ENCODE measurements around the gene NATD1.

Gene NATD1

DNA sequence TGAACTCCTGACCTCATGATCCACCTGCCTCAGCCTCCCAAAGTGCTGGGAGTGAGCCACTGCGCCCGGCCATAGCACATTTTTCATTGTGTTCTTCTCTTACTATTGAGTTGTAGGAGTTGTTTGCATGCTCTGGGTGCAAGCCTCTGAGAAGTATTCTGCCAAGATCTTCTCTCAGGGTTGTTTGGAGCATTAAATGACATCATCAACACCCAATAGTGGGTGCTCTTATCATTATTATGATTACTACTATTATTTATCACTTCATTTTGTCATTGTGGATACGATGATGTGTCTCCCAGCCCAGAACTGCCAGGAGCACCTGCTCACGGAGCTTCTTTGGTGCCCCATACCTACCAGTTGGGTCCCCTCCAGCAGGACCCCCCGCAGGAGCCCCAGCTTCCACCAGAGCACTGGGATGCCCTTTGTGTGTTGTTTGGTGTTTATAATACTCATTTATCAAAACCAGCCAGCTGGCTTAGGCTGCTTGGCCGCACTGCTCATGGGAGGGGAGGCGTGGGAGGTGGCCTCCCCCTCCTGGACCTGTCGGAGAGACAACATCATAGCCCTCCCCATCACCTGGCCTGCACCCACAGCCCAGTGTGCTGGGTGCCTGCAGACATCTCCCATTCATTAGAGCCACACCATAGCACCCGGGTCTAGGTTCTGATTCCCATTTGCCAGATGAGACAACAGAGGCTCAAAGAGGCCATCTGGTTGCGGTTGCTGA is 18.4 kb upstream of the NATD1 start:
- Mint-ChIP-seq H3K27ac (no peak overlapping the region), H3K4me3 (no peak overlapping the region), H3K36me3 (no peaks in the 10 kb centered on the region), H3K9me3 (ENCODE audit: low read depth) (no peaks in the 10 kb centered on the region), H3K27me3 (no peaks in the 10 kb centered on the region), H3K4me1 (ENCODE audit: low read depth) (peaks cover 21% of the 10 kb centered on the region)

DNA sequence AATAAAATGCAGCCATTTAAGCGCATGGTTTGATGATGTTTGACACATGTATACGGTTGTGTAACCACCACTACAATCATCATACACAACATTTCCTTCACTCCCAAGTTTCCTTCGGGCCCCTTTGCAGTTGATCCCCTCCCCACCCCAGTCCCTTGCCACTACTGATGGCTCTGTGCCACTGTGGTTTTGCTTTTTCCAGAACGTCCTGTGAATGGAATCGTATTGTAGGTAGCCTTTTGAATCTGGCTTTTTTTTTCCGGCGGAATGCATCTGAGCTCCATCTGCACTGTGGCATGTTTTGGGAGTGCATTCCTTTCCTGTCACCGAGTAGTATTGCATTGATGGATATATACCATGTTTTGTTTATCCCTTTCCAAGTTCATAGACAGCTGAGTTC is 16.2 kb upstream of the NATD1 start:
- H3K27ac Mint-ChIP-seq, result peak overlapping the region; percentile 28
- peaks cover 1% of the 10 kb centered on the region for H3K27me3 Mint-ChIP-seq
- peaks cover 14% of the 10 kb centered on the region for H3K4me1 Mint-ChIP-seq (ENCODE audit: low read depth)
- no peak overlapping the region for H3K4me3 Mint-ChIP-seq
- H3K9me3 Mint-ChIP-seq (ENCODE audit: low read depth), result no peaks in the 10 kb centered on the region
- H3K36me3 Mint-ChIP-seq, result no peaks in the 10 kb centered on the region

DNA sequence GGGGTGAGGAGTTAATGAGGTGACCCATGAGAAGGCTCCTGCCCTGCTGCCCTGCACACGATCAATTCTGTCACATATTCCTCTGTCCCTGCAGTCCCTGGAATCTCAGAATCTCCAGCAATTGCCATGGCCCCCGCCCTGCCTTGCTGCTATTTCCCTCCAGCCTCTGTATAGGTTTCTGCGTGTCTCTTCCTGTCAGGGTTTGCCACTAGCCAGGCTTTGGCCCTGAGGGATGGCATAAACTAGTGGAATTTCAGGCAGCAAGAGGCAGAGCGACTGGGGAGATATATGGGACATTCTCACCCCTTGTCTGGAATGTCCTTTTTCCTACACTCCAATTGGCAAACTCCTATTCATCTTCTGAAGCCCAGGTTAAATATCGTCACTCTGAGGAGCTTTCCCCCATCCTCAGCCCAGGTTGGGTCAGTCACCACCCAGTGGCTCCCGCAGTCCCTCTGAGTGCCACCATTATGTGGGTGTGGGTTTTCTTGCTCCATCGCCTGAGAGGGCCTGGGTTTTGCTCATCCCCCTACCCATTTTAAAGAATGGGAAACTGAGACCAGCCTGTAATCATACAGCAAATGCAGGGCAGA is 15.5 kb upstream of the NATD1 start:
- H3K4me3 Mint-ChIP-seq, result no peak overlapping the region
- no peak overlapping the region for H3K27ac Mint-ChIP-seq

DNA sequence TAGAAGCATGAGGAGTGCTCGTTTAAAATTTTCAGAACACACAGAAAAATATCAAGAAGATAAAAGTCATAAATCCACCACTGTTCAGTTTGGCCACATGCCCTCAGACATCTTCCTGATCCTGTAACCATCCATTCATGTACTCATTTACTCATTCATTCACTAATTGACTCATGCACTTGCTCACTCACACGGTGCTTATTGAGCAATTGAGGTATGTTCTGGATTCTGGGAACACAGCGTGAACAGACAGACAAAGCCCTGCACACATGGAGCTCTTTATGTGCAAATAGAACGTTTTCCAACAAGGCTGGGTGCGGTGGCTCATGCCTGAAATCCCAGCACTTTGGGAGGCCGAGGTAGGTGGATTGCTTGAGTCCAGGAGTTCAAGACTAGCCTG is 10.2 kb upstream of the NATD1 start:
- peaks cover 8% of the 10 kb centered on the region for H3K4me1 Mint-ChIP-seq (ENCODE audit: low read depth)
- H3K4me3 Mint-ChIP-seq, result no peak overlapping the region
- no peaks in the 10 kb centered on the region for H3K9me3 Mint-ChIP-seq (ENCODE audit: low read depth)

More for the DNA sequence above, 15.5 kb upstream of the NATD1 start:
- no peaks in the 10 kb centered on the region for H3K9me3 Mint-ChIP-seq (ENCODE audit: low read depth)
- peaks cover 14% of the 10 kb centered on the region for H3K4me1 Mint-ChIP-seq (ENCODE audit: low read depth)
- H3K36me3 Mint-ChIP-seq, result no peaks in the 10 kb centered on the region
- peaks cover 1% of the 10 kb centered on the region for H3K27me3 Mint-ChIP-seq

DNA sequence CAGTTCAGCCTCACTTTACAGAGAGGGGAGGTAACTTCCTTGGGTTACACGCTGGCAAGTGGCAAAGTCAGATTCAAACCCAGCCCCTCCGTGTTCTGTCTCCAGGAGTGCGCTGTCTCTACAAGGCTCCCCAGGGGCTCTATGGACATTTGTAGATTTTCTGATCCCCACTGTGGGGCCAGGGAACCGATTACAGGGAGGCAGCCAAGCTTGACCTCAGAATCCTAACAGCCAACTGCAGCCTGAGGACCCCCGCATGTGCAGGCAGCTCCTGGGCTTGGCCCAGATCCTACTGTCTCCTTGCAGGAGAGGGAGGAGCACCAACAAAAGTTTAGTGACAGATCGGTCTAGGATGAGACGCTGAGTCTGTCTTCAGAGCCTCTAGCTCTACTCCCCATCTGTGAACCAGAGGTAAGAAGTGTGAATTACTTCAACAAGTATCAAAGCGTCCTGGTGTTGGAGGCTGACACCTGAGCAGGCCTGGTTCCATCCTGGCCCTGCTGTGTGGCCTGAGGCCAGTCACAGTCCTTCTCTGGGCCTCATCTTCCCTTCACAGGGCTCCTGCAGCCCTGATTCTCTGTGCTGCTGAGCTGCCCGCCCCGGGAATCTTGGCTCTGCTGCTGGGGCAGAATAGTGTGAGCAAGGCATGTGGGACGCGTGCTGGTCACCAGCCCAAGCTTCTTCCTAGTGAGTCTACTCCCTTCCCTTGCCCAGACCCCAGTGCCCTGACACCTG is 9.2 kb upstream of the NATD1 start:
- no peak overlapping the region for H3K27ac Mint-ChIP-seq
- no peak overlapping the region for H3K4me3 Mint-ChIP-seq
- no peaks in the 10 kb centered on the region for H3K36me3 Mint-ChIP-seq
- H3K9me3 Mint-ChIP-seq (ENCODE audit: low read depth), result no peaks in the 10 kb centered on the region
- H3K4me1 Mint-ChIP-seq (ENCODE audit: low read depth), result peaks cover 5% of the 10 kb centered on the region
- H3K27me3 Mint-ChIP-seq, result peaks cover 1% of the 10 kb centered on the region

More for the DNA sequence above, 10.2 kb upstream of the NATD1 start:
- Mint-ChIP-seq H3K27ac (no peak overlapping the region), H3K36me3 (no peaks in the 10 kb centered on the region), H3K27me3 (peaks cover 1% of the 10 kb centered on the region)

DNA sequence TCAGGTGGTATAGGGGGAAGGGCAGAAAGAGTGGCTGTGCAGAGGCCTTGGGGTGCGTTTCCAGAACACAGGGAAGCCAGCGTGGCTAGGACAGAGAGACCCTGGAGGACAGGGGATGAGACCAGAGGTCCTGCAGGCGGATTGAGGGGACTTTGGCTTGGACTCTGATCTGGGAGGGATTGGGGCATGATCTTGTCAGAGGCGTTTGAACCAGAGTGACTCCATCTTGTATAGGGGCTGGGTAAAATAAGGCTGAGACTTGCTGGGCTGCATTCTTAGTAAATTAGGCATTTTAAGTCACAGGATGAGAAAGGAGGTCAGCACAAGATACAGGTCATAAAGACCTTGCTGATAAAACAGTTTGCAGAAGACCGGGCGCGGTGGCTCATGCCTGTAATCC is 5.4 kb upstream of the NATD1 start:
- H3K27ac Mint-ChIP-seq, result no peak overlapping the region
- no peaks in the 10 kb centered on the region for H3K9me3 Mint-ChIP-seq (ENCODE audit: low read depth)

DNA sequence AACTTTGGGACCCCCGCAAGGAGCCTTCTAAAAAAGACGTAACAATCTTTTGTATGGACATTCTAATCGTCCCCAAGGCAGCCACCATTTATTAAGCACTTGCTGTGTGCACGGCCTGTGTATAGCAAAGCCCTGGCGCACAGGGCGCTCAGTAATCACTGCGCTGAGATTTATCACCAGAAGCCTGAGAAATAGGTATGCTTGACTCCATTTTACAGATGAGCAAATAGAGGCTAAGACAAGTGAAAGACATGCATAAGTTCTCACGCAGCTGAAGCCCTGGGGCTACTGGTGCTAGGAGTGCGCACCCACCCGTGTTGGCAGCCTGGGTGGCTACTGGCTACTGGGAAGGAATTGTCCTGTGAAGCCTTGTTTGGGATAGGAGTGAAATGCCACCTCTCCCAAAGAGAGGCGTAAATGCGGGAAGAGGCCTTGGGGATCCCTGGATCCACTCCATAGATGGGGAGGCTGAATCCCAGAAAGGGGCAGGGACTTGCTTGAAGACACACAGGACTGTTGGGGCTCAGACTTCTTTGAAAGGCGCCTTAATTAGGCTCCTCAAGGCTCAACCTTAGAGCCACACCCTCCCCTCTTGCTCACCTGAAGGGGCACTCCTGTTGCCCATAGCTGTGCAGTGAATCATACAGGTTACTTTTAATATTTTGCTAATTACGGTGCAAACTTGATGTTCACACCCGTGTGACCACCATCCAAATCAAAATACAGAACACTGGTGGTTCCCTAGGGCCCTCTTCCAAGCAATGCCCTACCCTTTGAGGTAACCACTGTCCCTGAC is 634 bp upstream of the NATD1 start:
- Mint-ChIP-seq H3K27me3 (no peaks in the 10 kb centered on the region), H3K9me3 (ENCODE audit: low read depth) (no peaks in the 10 kb centered on the region), H3K27ac (peak overlapping the region; percentile 73), H3K4me3 (peak overlapping the region; percentile 86), H3K4me1 (ENCODE audit: low read depth) (peaks cover 30% of the 10 kb centered on the region), H3K36me3 (no peaks in the 10 kb centered on the region)

More for the DNA sequence above, 5.4 kb upstream of the NATD1 start:
- no peaks in the 10 kb centered on the region for H3K36me3 Mint-ChIP-seq
- H3K4me3 Mint-ChIP-seq, result no peak overlapping the region
- H3K27me3 Mint-ChIP-seq, result no peaks in the 10 kb centered on the region
- H3K4me1 Mint-ChIP-seq (ENCODE audit: low read depth), result peaks cover 12% of the 10 kb centered on the region

DNA sequence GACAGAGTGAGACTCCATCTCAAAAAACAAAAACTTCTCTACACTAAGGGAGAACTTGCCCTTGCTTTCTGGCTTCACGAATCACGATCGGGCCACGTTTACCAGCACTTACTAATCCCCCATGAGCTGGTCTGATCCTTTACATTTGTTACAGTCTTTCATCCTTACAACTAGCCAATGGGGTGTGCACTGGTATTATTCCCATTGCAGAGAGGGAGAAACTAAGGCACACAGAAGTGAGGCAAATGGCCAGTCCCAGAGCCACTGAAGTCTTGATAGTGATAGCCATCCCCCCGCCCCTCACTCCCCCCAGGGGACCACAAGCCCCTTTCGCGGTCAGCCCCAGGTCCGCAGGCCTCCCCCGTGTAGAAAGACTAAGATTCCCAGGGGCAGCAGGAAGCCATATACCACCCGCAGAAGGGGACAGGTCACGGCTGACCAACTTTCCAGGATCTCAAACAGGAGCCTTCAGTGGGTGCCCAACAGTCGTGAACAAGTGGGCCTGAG is 868 bp downstream of the NATD1 start:
- Mint-ChIP-seq H3K27ac (no peak overlapping the region), H3K4me1 (ENCODE audit: low read depth) (peaks cover 28% of the 10 kb centered on the region), H3K4me3 (peak overlapping the region; percentile 79), H3K9me3 (ENCODE audit: low read depth) (no peaks in the 10 kb centered on the region), H3K36me3 (no peaks in the 10 kb centered on the region), H3K27me3 (no peaks in the 10 kb centered on the region)

DNA sequence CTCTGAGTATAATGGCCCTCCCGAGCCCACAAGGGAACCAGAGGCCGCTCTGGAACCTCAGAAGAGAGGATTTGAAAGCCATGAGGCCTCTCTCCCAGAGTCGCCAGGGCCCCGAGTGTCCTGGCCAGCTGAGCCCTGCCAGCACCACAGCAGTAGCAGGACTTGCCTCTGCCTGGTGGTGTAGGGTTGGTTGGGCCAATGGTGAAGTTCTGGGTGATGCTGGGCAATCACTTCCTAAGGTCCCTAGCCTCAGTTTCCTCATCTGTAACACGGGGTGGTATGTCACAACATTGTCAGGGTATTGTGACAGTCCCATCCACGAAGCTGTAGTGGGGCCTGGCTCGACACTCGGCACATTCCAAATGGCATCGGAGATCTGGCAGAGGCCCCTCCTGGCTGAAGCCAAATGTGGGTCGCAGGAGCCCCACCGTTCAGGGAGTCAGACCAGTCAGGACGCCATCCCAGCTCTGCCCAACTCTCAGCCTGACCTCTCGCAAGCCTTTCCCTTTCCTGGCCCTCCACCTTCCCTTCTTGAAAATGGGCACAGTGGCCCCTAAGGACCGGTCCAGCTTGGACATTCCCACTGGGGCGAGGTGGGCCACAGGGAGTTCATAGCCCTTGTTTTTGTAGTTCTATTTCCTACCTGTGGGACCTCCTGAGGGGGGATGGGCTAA is 1.7 kb downstream of the NATD1 start:
- H3K4me3 Mint-ChIP-seq, result no peak overlapping the region
- no peaks in the 10 kb centered on the region for H3K27me3 Mint-ChIP-seq
- no peaks in the 10 kb centered on the region for H3K36me3 Mint-ChIP-seq
- H3K4me1 Mint-ChIP-seq (ENCODE audit: low read depth), result peaks cover 28% of the 10 kb centered on the region
- H3K27ac Mint-ChIP-seq, result no peak overlapping the region
- H3K9me3 Mint-ChIP-seq (ENCODE audit: low read depth), result no peaks in the 10 kb centered on the region

DNA sequence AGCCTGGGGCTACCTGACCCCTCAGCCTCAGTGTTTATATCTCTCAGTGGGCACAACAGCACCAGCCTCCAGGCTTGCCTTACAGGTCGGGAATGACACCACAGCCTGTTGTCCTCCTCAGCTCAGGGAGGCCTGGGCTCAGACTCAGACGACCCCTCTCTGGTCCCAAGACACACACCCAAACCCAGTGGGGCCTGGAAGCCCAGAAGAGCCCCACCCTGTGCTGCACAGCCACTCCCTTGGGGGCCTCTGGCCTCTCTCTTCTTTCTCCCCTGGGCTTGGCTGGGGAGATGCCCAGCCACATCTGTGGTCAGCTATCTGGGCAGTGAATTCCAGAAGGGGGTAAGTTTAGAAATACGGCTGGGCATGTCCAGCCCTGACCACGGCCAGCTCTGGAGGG is 2.4 kb downstream of the NATD1 start:
- Mint-ChIP-seq H3K4me3 (no peak overlapping the region), H3K27ac (no peak overlapping the region), H3K27me3 (no peaks in the 10 kb centered on the region), H3K9me3 (ENCODE audit: low read depth) (no peaks in the 10 kb centered on the region), H3K4me1 (ENCODE audit: low read depth) (peaks cover 30% of the 10 kb centered on the region), H3K36me3 (no peaks in the 10 kb centered on the region)

DNA sequence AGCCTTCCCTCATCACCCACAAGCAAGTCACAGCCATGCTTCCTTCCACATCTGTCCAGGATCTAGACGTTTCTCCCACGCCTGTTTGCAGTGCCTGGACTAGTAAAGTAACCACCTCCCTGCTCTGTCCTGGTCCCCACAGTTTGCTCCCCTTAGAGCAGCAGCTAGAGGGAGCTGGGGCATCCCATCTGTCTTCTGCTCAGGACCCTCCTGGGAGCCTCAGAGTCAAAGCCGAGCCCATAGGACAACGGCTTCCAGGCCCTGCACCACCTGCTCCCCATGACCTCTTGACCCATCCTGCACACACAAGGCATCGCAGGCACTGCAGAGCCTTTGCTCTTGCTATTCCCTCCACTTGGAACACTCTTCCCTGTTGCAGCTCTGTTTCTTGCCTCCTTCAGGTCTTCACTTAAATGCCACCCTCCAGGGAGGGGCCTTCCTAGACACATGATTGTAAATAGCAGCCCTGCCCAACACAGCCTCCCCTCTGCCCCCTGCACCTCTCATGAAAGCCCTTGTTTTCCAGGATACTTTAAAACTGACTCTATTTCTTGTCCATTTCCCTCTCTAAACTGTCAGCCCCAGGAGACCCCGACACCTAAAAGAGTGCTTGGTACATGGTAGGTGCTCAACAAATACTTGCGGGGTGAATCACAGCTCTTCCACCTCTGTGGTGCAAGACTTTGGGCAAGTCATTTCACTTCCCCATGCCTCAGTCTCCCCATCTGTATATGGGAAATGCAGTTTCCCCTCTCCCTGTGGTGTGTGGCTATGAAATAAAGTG is 3.1 kb downstream of the NATD1 start:
- peak overlapping the region; percentile 41 for H3K27ac Mint-ChIP-seq
- no peaks in the 10 kb centered on the region for H3K9me3 Mint-ChIP-seq (ENCODE audit: low read depth)
- no peaks in the 10 kb centered on the region for H3K36me3 Mint-ChIP-seq
- peaks cover 32% of the 10 kb centered on the region for H3K4me1 Mint-ChIP-seq (ENCODE audit: low read depth)
- no peaks in the 10 kb centered on the region for H3K27me3 Mint-ChIP-seq
- H3K4me3 Mint-ChIP-seq, result no peak overlapping the region

DNA sequence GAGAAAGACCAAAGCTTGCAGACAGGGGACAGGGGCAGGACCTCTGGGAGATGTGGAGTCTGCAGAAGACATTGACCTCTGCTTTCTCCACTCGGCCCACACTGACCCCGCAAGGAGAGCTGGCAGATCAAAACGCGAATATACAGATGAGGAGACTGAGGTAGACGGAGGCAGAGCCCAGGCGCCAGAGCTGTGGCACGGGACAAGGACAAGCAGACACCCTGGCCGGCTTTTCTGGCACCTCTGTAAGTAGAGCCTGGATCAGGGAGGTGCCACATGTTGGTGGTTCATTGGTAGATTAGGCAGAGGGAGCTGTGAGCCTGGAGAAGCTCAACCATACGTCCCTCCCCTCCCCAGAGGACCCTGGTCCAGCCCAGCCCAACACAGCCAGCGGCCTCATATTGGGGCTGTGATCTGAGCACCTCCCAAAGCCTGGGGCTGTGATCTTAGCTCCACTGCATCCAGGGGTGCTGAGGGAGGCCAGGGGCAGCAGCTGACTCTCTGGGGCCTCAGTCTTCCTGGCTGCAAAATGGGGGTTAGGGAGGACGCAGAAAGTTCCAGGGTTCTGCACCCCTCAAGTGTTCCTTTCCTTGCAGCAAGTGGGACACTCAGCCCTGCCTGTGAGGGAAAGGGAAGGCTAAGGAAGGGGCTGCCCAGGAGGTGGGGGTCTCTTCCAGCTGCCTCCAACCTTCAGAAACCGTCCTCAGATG is 4.0 kb downstream of the NATD1 start:
- Mint-ChIP-seq H3K36me3 (no peaks in the 10 kb centered on the region), H3K4me3 (no peak overlapping the region), H3K27me3 (no peaks in the 10 kb centered on the region), H3K9me3 (ENCODE audit: low read depth) (no peaks in the 10 kb centered on the region), H3K27ac (no peak overlapping the region), H3K4me1 (ENCODE audit: low read depth) (peaks cover 29% of the 10 kb centered on the region)

DNA sequence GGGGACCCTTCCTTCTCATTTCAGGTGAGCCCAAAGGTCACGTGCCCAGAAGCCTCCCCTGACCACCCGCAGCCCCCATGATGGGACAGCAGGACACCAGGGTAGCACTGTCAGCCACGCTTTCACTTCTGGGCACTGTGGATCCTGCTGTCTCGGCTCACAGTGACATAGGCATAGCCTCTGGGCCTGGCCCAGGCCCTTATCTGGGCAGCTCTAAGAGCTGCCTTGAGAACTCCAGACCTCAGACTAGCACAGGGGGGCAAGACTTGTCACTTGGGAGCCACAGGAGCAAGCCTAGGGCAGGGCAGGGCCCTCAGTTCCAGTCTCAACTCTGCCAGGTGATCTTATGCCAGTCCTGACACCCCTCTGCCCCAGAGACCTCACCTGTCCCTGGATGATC is 4.7 kb downstream of the NATD1 start:
- Mint-ChIP-seq H3K9me3 (ENCODE audit: low read depth) (no peaks in the 10 kb centered on the region), H3K4me1 (ENCODE audit: low read depth) (peaks cover 21% of the 10 kb centered on the region), H3K4me3 (no peak overlapping the region), H3K27me3 (no peaks in the 10 kb centered on the region), H3K27ac (no peak overlapping the region), H3K36me3 (no peaks in the 10 kb centered on the region)

All from activated naive CD8-positive, alpha-beta T cell (primary cell).